ENCODE measurements around the gene OR2AG2. TPM values are rescaled to one million over a fixed set of nuclear protein-coding genes. Genes with fewer than 3 reads are reported as not detected.

OR2AG2 gene
- total RNA-seq, 1 donor from 2014 or later = 0.54 TPM

GRCh38 chr11:6746626-6747025 is 25.1 kb downstream of the OR2AG2 start:
- Mint-ChIP-seq H3K27ac (ENCODE audit: unreplicated experiment) (no peak overlapping the region), H3K9me3 (no peaks in the 10 kb centered on the region), H3K36me3 (ENCODE audit: low read depth) (no peaks in the 10 kb centered on the region), H3K4me1 (no peaks in the 10 kb centered on the region), H3K27me3 (ENCODE audit: low read depth) (no peaks in the 10 kb centered on the region), H3K4me3 (no peak overlapping the region)
- DNase-seq (ENCODE audit: low read depth, low spot score) = no peak
- no peak for TF ChIP-seq CTCF (conservative IDR thresholded peaks at IDR 0.05)

GRCh38 chr11:6746086-6746618 is 25.6 kb downstream of the OR2AG2 start:
- DNase-seq (ENCODE audit: low read depth, low spot score) = no peak
- Mint-ChIP-seq H3K4me3 (no peak overlapping the region), H3K4me1 (no peaks in the 10 kb centered on the region), H3K27ac (ENCODE audit: unreplicated experiment) (no peak overlapping the region), H3K27me3 (ENCODE audit: low read depth) (no peaks in the 10 kb centered on the region), H3K36me3 (ENCODE audit: low read depth) (no peaks in the 10 kb centered on the region), H3K9me3 (no peaks in the 10 kb centered on the region)
- TF ChIP-seq CTCF (conservative IDR thresholded peaks at IDR 0.05) = no peak

GRCh38 chr11:6745465-6746015 is 26.2 kb downstream of the OR2AG2 start:
- Mint-ChIP-seq H3K36me3 (ENCODE audit: low read depth) (no peaks in the 10 kb centered on the region), H3K9me3 (no peaks in the 10 kb centered on the region), H3K4me1 (no peaks in the 10 kb centered on the region), H3K4me3 (no peak overlapping the region), H3K27me3 (ENCODE audit: low read depth) (no peaks in the 10 kb centered on the region), H3K27ac (ENCODE audit: unreplicated experiment) (no peak overlapping the region)
- DNase-seq (ENCODE audit: low read depth, low spot score) = no peak
- no peak for TF ChIP-seq CTCF (conservative IDR thresholded peaks at IDR 0.05)

- H3K27me3 Mint-ChIP-seq (ENCODE audit: low read depth) = no peaks in the 10 kb centered on the region
- H3K36me3 Mint-ChIP-seq (ENCODE audit: low read depth) = no peaks in the 10 kb centered on the region
- H3K9me3 Mint-ChIP-seq = no peaks in the 10 kb centered on the region
- TF ChIP-seq CTCF (conservative IDR thresholded peaks at IDR 0.05) = no peak
- no peak overlapping the region for H3K4me3 Mint-ChIP-seq
- no peak for DNase-seq (ENCODE audit: low read depth, low spot score)
- H3K4me1 Mint-ChIP-seq = no peaks in the 10 kb centered on the region
- no peak overlapping the region for H3K27ac Mint-ChIP-seq (ENCODE audit: unreplicated experiment)
Observed at GRCh38 chr11:6745018-6745417, 26.8 kb downstream of the OR2AG2 start.

- Mint-ChIP-seq H3K27me3 (ENCODE audit: low read depth) (no peaks in the 10 kb centered on the region), H3K27ac (ENCODE audit: unreplicated experiment) (no peak overlapping the region), H3K36me3 (ENCODE audit: low read depth) (no peaks in the 10 kb centered on the region), H3K4me3 (no peak overlapping the region), H3K4me1 (no peaks in the 10 kb centered on the region), H3K9me3 (no peaks in the 10 kb centered on the region)
- TF ChIP-seq CTCF (conservative IDR thresholded peaks at IDR 0.05) = no peak
- DNase-seq (ENCODE audit: low read depth, low spot score) = no peak
Observed at GRCh38 chr11:6742260-6742659, 29.5 kb downstream of the OR2AG2 start.

All from neural crest cell (in vitro differentiated cells).